Measurements from ENCODE around the gene BRF1. TPM values are rescaled to one million over a fixed set of nuclear protein-coding genes. Genes with fewer than 3 reads are reported as not detected.
"Not testable (repeated sequence)": the region's sequence is repeated elsewhere in the genome, so short reads cannot be mapped to it uniquely, and the experiment has no call there.

BRF1 gene
- total RNA-seq, 4 donors from 2014 or later: 37.9 to 102 (median 52.5) TPM

- Histone ChIP-seq H3K9me3 (no peaks in the 10 kb centered on the region), H3K36me3 (no peaks in the 10 kb centered on the region), H3K4me1 (peaks cover 21% of the 10 kb centered on the region), H3K4me3 (no peak overlapping the region), H3K27ac (no peak overlapping the region), H3K27me3 (no peaks in the 10 kb centered on the region)
- DNase-seq (ENCODE audit: low spot score in 2 of 2): no peak
- WGBS: 80% methylated on average over 5 of the region's 12 CpGs
- TF ChIP-seq POLR2A (IDR thresholded peaks at IDR 0.05) (no peak), CTCF (IDR thresholded peaks at IDR 0.05) (no peak), POLR2AphosphoS5 (IDR thresholded peaks at IDR 0.05) (no peak), EP300 (IDR thresholded peaks at IDR 0.05) (no peak)
These were observed 27.4 kb upstream of the BRF1 start for GRCh38 chr14:105328070-105328677.

GRCh38 chr14:105327695-105328045, 26.9 kb upstream of the BRF1 start:
- H3K36me3 ChIP-seq; H3K4me3 ChIP-seq; H3K27ac ChIP-seq; H3K9me3 ChIP-seq; H3K27me3 ChIP-seq; DNase-seq (ENCODE audit: low spot score in 2 of 2): not testable (repeated sequence)
- peaks cover 21% of the 10 kb centered on the region for H3K4me1 ChIP-seq
- WGBS: 86% methylated on average over 17 of the region's 17 CpGs

- Histone ChIP-seq H3K27ac (no peak overlapping the region), H3K4me1 (peaks cover 21% of the 10 kb centered on the region), H3K4me3 (no peak overlapping the region), H3K36me3 (no peaks in the 10 kb centered on the region), H3K9me3 (no peaks in the 10 kb centered on the region), H3K27me3 (no peaks in the 10 kb centered on the region)
- TF ChIP-seq EP300 (IDR thresholded peaks at IDR 0.05) (no peak), POLR2A (IDR thresholded peaks at IDR 0.05) (no peak), CTCF (IDR thresholded peaks at IDR 0.05) (no peak), POLR2AphosphoS5 (IDR thresholded peaks at IDR 0.05) (no peak)
- no peak for DNase-seq (ENCODE audit: low spot score in 2 of 2)
- WGBS: 89% methylated on average over 13 of the region's 34 CpGs
These were observed 26.3 kb upstream of the BRF1 start for GRCh38 chr14:105326891-105327694.

GRCh38 chr14:105326568-105326867, 25.7 kb upstream of the BRF1 start:
- no peaks in the 10 kb centered on the region for H3K36me3 ChIP-seq
- H3K27ac ChIP-seq: no peak overlapping the region
- no peak overlapping the region for H3K4me3 ChIP-seq
- 93% methylated on average over 5 of the region's 9 CpGs for WGBS
- no peak for DNase-seq (ENCODE audit: low spot score in 2 of 2)
- peaks cover 21% of the 10 kb centered on the region for H3K4me1 ChIP-seq
- no peak for TF ChIP-seq CTCF (IDR thresholded peaks at IDR 0.05)
- TF ChIP-seq POLR2A (IDR thresholded peaks at IDR 0.05): no peak
- H3K9me3 ChIP-seq: no peaks in the 10 kb centered on the region
- no peaks in the 10 kb centered on the region for H3K27me3 ChIP-seq

GRCh38 chr14:105325716-105326567, 25.1 kb upstream of the BRF1 start:
- no peak for TF ChIP-seq CTCF (IDR thresholded peaks at IDR 0.05)
- TF ChIP-seq POLR2AphosphoS5 (IDR thresholded peaks at IDR 0.05): no peak
- no peak for TF ChIP-seq POLR2A (IDR thresholded peaks at IDR 0.05)
- no peak for TF ChIP-seq EP300 (IDR thresholded peaks at IDR 0.05)
- peaks cover 20% of the 10 kb centered on the region for H3K4me1 ChIP-seq
- no peaks in the 10 kb centered on the region for H3K9me3 ChIP-seq
- DNase-seq (ENCODE audit: low spot score in 2 of 2): no peak
- H3K36me3 ChIP-seq: no peaks in the 10 kb centered on the region
- WGBS: 89% methylated on average over 23 of the region's 27 CpGs
- no peak overlapping the region for H3K4me3 ChIP-seq
- H3K27ac ChIP-seq: no peak overlapping the region
- no peaks in the 10 kb centered on the region for H3K27me3 ChIP-seq

Data from suprapubic skin (tissue), 4 donors.